Activated CD4-positive, alpha-beta T cell treated with anti-CD3 and anti-CD28 coated beads, Interleukin-2, amount 50 U/mL, for 4 hours (primary cell): ENCODE measurements around the gene PAX5.

Experiments
- DNase-seq, 2 experiments: peaks; one replicate each; pipeline ENCODE4 v3.0.0-alpha.2; 2020

The PAX5 gene

GRCh38 chr9:36794461-36794860 is 239.6 kb downstream of the PAX5 start:
- DNase-seq, result no peak

GRCh38 chr9:36793277-36793676 is 240.8 kb downstream of the PAX5 start:
- no peak for DNase-seq

GRCh38 chr9:36791222-36791950 is 242.7 kb downstream of the PAX5 start:
- no peak for DNase-seq

GRCh38 chr9:36789886-36790285 is 244.2 kb downstream of the PAX5 start:
- DNase-seq, result no peak

- no peak for DNase-seq
These were observed 245.5 kb downstream of the PAX5 start for GRCh38 chr9:36788534-36788933.

- no peak for DNase-seq
These were observed 246.4 kb downstream of the PAX5 start for GRCh38 chr9:36787709-36788108.
